Measurements from ENCODE around the gene DGCR8.

DGCR8 gene

GRCh38 chr22:20079745-20080444, at the start of gene DGCR8:
DGCR8 (plus strand) TSS chr22:20080241; CDS start chr22:20085964, 5,723 bp downstream.
- peak; percentile 95 for DNase-seq (ENCODE audit: low read depth)

- no peak for DNase-seq (ENCODE audit: low read depth)
Observed at GRCh38 chr22:20031732-20032406, 48.2 kb upstream of the DGCR8 start.

GRCh38 chr22:20032407-20032991, 47.5 kb upstream of the DGCR8 start:
- no peak for DNase-seq (ENCODE audit: low read depth)

- no peak for DNase-seq (ENCODE audit: low read depth)
Observed at GRCh38 chr22:20033045-20033706, 46.9 kb upstream of the DGCR8 start.

GRCh38 chr22:20034143-20034542, 45.9 kb upstream of the DGCR8 start:
- no peak for DNase-seq (ENCODE audit: low read depth)

GRCh38 chr22:20035375-20036083, 44.5 kb upstream of the DGCR8 start:
- no peak for DNase-seq (ENCODE audit: low read depth)

- DNase-seq (ENCODE audit: low read depth), result no peak
Observed at GRCh38 chr22:20036084-20036482, 44.0 kb upstream of the DGCR8 start.

GRCh38 chr22:20036535-20037392, 43.3 kb upstream of the DGCR8 start:
- DNase-seq (ENCODE audit: low read depth), result no peak

- DNase-seq (ENCODE audit: low read depth), result no peak
Observed at GRCh38 chr22:20037419-20037818, 42.6 kb upstream of the DGCR8 start.

GRCh38 chr22:20038574-20038973, 41.5 kb upstream of the DGCR8 start:
- DNase-seq (ENCODE audit: low read depth), result no peak

GRCh38 chr22:20039683-20040325, 40.2 kb upstream of the DGCR8 start:
- no peak for DNase-seq (ENCODE audit: low read depth)

GRCh38 chr22:20040327-20041200, 39.5 kb upstream of the DGCR8 start:
- DNase-seq (ENCODE audit: low read depth), result no peak

GRCh38 chr22:20043057-20043996, 36.7 kb upstream of the DGCR8 start:
- DNase-seq (ENCODE audit: low read depth), result no peak

- no peak for DNase-seq (ENCODE audit: low read depth)
Observed at GRCh38 chr22:20043997-20044342, 36.1 kb upstream of the DGCR8 start.

GRCh38 chr22:20044495-20045151, 35.4 kb upstream of the DGCR8 start:
- no peak for DNase-seq (ENCODE audit: low read depth)

GRCh38 chr22:20046730-20047129, 33.3 kb upstream of the DGCR8 start:
- DNase-seq (ENCODE audit: low read depth), result no peak

- DNase-seq (ENCODE audit: low read depth), result no peak
Observed at GRCh38 chr22:20051927-20052308, 28.1 kb upstream of the DGCR8 start.
